Neutrophil (primary cell): ENCODE results near the gene OBSL1.

ENCODE experiments used
- H3K27ac ChIP-seq: fragments of 200-600 bp; sonication (generic); 2 replicates; pipeline ENCODE4 v1.5.1; 2016; ENCODE audit warnings: mild to moderate bottlenecking, moderate library complexity
- H3K27me3 ChIP-seq: fragments of 200-600 bp; sonication (generic); 2 replicates; pipeline ENCODE4 v1.6.0; 2016; ENCODE audit warnings: mild to moderate bottlenecking
- H3K36me3 ChIP-seq: fragments of 200-600 bp; sonication (generic); 2 replicates; pipeline ENCODE4 v1.5.1; 2017
- H3K4me1 ChIP-seq, 2 experiments: fragments of 200-600 bp in 1 of 2; sonication (generic) in 1 of 2; 1 replicate in 1 of 2; 2 replicates in 1 of 2; pipeline versions ENCODE4 v1.5.1 to v1.6.1; 2013 to 2016; ENCODE audit warnings: low read depth in 1 of 2, low read length in 1 of 2, mild to moderate bottlenecking in 1 of 2, moderate library complexity in 1 of 2; ENCODE audit not compliant: control insufficient read depth in 1 of 2, insufficient read depth in 1 of 2
- H3K4me3 ChIP-seq, 2 experiments: fragments of 200-600 bp in 1 of 2; sonication (generic) in 1 of 2; 1 replicate in 1 of 2; 2 replicates in 1 of 2; pipeline ENCODE4 v1.5.1; 2013 to 2016; ENCODE audit warnings: low read depth in 1 of 2, low read length in 1 of 2, mild to moderate bottlenecking in 1 of 2, moderate library complexity in 1 of 2
- H3K9me3 ChIP-seq: fragments of 200-600 bp; sonication (generic); 2 replicates; pipeline ENCODE4 v1.5.1; 2016
- TF ChIP-seq, protein P1 (sequence below): fragments of 200-600 bp; sonication (generic); IDR thresholded peaks from 2 replicates; pipeline ENCODE4 v1.5.1; 2016; ENCODE audit warnings: antibody characterized with exemption

OBSL1 gene

GRCh38 chr2:219605607-219605954 is 34.2 kb upstream of the OBSL1 start:
- no peaks in the 10 kb centered on the region for H3K27me3 ChIP-seq
- H3K9me3 ChIP-seq: no peaks in the 10 kb centered on the region
- H3K27ac ChIP-seq: no peak overlapping the region
- no peak overlapping the region for H3K4me3 ChIP-seq
- H3K4me1 ChIP-seq: peaks cover 16 to 18% of the 10 kb centered on the region in 2 experiments
- TF ChIP-seq, protein P1, sequence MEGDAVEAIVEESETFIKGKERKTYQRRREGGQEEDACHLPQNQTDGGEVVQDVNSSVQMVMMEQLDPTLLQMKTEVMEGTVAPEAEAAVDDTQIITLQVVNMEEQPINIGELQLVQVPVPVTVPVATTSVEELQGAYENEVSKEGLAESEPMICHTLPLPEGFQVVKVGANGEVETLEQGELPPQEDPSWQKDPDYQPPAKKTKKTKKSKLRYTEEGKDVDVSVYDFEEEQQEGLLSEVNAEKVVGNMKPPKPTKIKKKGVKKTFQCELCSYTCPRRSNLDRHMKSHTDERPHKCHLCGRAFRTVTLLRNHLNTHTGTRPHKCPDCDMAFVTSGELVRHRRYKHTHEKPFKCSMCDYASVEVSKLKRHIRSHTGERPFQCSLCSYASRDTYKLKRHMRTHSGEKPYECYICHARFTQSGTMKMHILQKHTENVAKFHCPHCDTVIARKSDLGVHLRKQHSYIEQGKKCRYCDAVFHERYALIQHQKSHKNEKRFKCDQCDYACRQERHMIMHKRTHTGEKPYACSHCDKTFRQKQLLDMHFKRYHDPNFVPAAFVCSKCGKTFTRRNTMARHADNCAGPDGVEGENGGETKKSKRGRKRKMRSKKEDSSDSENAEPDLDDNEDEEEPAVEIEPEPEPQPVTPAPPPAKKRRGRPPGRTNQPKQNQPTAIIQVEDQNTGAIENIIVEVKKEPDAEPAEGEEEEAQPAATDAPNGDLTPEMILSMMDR: no peak
- H3K36me3 ChIP-seq: peaks cover 64% of the 10 kb centered on the region

GRCh38 chr2:219603771-219604170 is 32.4 kb upstream of the OBSL1 start:
- peak overlapping the region; percentile 90 for H3K27ac ChIP-seq
- H3K36me3 ChIP-seq: peaks cover 49% of the 10 kb centered on the region
- H3K27me3 ChIP-seq: no peaks in the 10 kb centered on the region
- H3K4me3 ChIP-seq: peak overlapping the region in 1 of 2 experiments; percentile 32
- no peaks in the 10 kb centered on the region for H3K9me3 ChIP-seq
- H3K4me1 ChIP-seq: peaks cover 16 to 18% of the 10 kb centered on the region in 2 experiments
- TF ChIP-seq, protein P1: no peak

DNA sequence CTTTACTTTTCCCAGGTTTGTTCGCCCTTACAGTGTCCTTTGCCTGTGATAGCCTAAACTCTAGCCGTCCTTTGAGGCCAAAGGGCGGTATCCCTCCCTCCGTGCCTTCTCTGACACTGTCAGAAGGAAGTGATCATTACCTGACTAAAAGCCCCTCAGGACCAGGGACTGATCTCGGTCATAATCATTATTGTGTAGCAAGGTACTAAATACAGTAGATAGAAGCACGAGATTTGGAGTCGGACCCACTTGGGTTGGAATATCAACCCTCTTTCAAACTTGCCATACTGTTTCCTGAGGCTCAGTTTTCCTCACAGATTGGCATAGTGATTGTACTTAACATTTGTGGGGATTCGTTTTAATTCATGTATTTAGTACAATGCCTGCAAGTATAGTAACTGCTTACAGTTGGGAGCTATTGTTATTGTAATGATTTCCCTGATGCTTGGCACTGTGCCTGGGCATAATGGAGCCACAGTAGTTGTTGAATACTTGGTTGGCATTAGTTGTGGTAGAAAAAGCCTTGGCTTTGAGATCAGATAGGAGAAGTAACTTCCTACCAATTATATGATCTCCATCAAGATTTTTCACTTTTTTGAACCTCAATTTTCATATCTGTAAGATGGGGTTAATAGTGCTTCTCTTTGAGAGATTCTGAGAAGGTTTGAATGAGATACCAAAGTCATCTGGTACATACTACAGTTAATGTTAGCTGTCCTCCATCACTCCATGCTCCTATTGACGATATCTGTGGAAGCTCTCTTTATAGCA is 27.2 kb upstream of the OBSL1 start:
- peak overlapping the region; percentile 85 for H3K27ac ChIP-seq
- peak overlapping the region; percentile 85 to 98 for H3K4me3 ChIP-seq
- H3K27me3 ChIP-seq: no peaks in the 10 kb centered on the region
- TF ChIP-seq, protein P1: no peak
- H3K36me3 ChIP-seq: peaks cover 16% of the 10 kb centered on the region
- H3K4me1 ChIP-seq: peaks cover 21% of the 10 kb centered on the region in 2 experiments
- no peaks in the 10 kb centered on the region for H3K9me3 ChIP-seq

- peak within 1 kb of the TSS; percentile 85 for H3K27ac ChIP-seq
- TF ChIP-seq, protein P1: peak; percentile 22
- H3K9me3 ChIP-seq: no peaks in the 10 kb centered on the region
- H3K36me3 ChIP-seq: peaks cover 16% of the 10 kb centered on the region
- H3K27me3 ChIP-seq: peaks cover 6% of the 10 kb centered on the region
- peaks cover 16 to 17% of the 10 kb centered on the region in 2 experiments for H3K4me1 ChIP-seq
- H3K4me3 ChIP-seq: peak within 1 kb of the TSS; percentile 85 to 98
Observed at GRCh38 chr2:219597552-219598307, 26.4 kb upstream of the OBSL1 start, which contains the start of gene STK11IP. TSS of gene STK11IP (plus strand) at chr2:219597857. CDS start at chr2:219598120, 263 bp downstream.

- peak overlapping the region; percentile 85 for H3K27ac ChIP-seq
- H3K4me3 ChIP-seq: peak overlapping the region; percentile 85 to 98
- TF ChIP-seq, protein P1: no peak
- peaks cover 9% of the 10 kb centered on the region for H3K27me3 ChIP-seq
- peaks cover 9% of the 10 kb centered on the region for H3K36me3 ChIP-seq
- H3K9me3 ChIP-seq: no peaks in the 10 kb centered on the region
- peaks cover 16 to 17% of the 10 kb centered on the region in 2 experiments for H3K4me1 ChIP-seq
Observed at GRCh38 chr2:219596954-219597551, 25.7 kb upstream of the OBSL1 start.
